Amniotic stem cell (primary cell): ENCODE measurements around the gene SLC6A3.

ENCODE experiments used
- DNase-seq: peaks from one replicate; lab custom pipeline; 2025; lab: John Stamatoyannopoulos, UW

SLC6A3 gene

GRCh38 chr5:1405539-1406530 is 39.4 kb downstream of the SLC6A3 start:
- DNase-seq: no peak

- no peak for DNase-seq
Observed at GRCh38 chr5:1405121-1405520, 40.1 kb downstream of the SLC6A3 start.

- DNase-seq: no peak
Observed at GRCh38 chr5:1404062-1404461, 41.2 kb downstream of the SLC6A3 start.

- DNase-seq: no peak
Observed at GRCh38 chr5:1402611-1403255, 42.5 kb downstream of the SLC6A3 start.

GRCh38 chr5:1401536-1402138 is 43.6 kb downstream of the SLC6A3 start:
- no peak for DNase-seq

GRCh38 chr5:1400936-1401335 is 44.3 kb downstream of the SLC6A3 start:
- no peak for DNase-seq

GRCh38 chr5:1400211-1400855 is 44.9 kb downstream of the SLC6A3 start:
- no peak for DNase-seq

- no peak for DNase-seq
Observed at GRCh38 chr5:1399737-1400136, 45.5 kb downstream of the SLC6A3 start.

GRCh38 chr5:1396293-1396816 is 48.9 kb downstream of the SLC6A3 start:
- DNase-seq: no peak

- no peak for DNase-seq
Observed at GRCh38 chr5:1394881-1395860, 50.1 kb downstream of the SLC6A3 start.

- DNase-seq: no peak
Observed at GRCh38 chr5:1393571-1394501, 51.4 kb downstream of the SLC6A3 start.

GRCh38 chr5:1392801-1393565 is 52.3 kb downstream of the SLC6A3 start:
- no peak for DNase-seq

- DNase-seq: no peak
Observed at GRCh38 chr5:1392261-1392660, 53.0 kb downstream of the SLC6A3 start.

GRCh38 chr5:1391691-1392090 is 53.5 kb downstream of the SLC6A3 start:
- no peak for DNase-seq

GRCh38 chr5:1390861-1391600 is 54.2 kb downstream of the SLC6A3 start:
- no peak for DNase-seq

- no peak for DNase-seq
Observed at GRCh38 chr5:1390333-1390732, 54.9 kb downstream of the SLC6A3 start.

GRCh38 chr5:1388383-1388967 is 56.8 kb downstream of the SLC6A3 start:
- no peak for DNase-seq

- no peak for DNase-seq
Observed at GRCh38 chr5:1387876-1388275, 57.4 kb downstream of the SLC6A3 start.
